Stimulated activated CD8-positive, alpha-beta memory T cell treated with anti-CD3 and anti-CD28 coated beads, Interleukin-12 subunit alpha, Interleukin-12 subunit beta, amount 100 ng/mL, for 24 hours (primary cell): ENCODE results near the gene SAP30BP.

Experiments used
- DNase-seq: peaks from one replicate; pipeline ENCODE4 v3.0.0-alpha.2; 2020; ENCODE audit errors: extremely low read depth

Gene SAP30BP

DNA sequence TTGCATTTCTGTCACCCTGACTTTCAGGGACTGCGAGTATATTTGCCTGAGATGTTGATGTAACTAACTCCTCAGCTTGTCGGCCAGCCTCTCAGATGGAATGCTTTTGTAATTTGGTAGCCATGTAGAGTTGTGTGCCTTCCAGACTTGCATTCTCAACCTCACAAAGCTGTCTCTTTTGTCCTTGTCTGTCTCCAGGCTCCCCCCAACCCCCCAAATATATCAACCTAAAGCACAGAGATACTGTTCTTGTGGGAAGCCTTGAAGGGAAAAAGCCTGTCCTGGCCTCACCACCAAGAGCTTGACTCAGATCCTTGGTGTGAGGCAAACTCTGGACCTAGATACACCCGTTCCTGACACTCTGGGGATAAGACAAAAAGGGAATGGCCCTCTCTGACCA is 18.4 kb downstream of the SAP30BP start:
- no peak for DNase-seq

DNA sequence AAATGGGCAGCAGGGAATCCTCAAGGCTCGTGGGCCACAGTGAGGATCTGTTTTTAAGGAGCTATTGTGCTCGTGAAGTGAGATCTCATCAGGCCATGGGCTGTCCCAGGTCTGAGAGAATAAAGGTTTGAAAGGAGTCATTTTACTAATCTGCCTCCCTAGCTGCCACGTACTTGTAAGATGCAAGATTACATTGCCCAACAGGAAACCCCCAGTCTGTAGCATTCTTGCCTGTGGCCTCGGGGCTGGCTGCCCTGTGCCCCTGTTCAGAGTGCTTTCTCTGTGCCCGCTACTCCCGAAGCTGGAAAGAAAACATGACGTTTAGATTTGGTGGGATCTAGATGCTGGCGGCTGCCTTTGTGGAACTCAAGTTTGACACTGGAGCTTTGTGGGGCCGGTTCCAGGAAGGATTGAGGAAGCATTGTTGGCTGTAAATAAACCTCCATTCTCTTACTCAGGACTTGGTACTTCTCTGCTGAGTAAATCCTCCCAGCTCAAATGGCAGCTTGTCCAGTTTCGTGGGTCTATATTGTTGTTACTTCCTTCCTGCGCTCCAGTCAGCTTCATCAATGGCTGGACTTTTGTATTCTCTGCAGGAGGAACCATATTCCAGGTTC is 21.2 kb downstream of the SAP30BP start:
- DNase-seq: no peak

DNA sequence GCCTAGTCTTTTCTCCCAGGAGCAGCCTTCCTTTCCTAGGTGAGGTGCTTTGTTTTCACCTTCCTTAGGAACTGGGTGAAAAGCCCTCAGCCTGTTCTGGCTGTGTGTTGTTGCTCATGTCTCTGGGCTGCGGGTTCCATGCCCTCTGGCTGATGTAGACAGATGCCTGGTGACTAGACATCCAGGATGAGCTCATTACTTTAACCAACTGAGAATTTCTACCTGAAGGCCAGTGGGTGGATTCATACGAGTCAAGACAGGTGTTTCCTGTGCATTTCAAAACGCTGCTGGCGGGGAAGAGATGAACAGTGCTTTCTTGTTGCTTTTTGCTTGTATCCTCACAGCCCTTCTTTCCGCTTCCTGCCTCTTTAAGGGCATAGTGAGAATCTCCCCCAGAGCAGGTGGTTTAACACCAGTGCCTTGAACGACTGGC is 22.3 kb downstream of the SAP30BP start:
- DNase-seq: no peak

DNA sequence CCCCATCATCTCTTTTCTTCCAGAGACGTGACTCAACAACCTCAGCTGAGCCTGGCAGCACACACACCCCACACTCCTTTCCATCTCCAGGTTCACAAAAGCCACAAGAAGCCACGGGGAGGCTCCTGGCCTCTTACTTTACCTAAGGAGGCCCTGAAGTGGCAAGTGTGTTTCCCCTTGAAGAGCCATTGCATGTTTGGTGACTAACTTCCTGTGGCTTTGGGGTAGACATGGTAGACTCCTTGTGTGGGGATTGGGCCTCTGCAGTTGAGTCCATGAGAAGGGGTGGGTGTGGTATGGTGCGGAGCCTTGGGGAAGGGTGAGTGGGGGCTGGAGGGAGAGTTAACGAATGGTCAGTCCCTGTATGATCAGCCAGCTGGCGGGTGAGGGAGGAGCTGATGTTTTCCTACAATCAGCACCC is 24.2 kb downstream of the SAP30BP start:
- DNase-seq: no peak

DNA sequence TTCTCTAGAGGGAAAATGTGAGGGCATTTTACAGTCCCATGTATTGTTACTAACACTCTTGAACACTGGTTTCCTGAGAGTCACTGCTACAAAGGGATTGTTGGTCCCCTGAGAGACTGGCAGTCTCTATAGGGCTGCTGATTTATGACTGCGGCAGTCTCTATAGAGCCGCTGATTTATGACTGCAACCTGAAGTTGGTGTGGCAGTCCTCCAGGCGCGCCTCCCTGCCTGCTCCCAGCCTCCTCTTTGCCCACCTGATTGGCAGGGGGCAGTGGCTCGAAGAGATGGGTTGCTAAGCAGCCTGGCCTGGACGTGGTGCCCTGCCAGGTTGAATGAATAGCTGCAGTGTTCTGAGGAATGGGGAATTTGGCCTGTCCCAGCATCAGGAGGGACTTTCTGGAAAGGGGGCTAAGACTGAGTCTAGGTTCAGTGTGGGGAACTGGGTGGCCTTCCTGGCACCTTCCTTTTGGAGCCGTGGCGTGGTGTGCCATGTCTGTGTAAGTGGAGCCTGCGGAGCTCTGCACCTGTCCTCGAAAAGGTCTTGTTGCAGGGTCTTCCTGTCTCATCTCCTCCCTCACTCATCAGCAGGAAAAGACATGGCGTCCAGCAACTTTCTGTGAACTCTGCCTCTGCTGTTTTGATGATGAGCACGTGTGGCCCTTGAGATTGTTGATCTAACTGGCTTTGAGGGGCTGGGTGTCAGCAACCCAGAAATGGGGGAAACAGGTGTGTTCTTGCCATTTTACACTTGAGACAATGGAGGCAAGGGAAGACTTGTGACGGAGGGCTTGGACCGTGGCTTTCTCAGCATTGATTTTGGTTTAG is 24.9 kb downstream of the SAP30BP start:
- DNase-seq: no peak

DNA sequence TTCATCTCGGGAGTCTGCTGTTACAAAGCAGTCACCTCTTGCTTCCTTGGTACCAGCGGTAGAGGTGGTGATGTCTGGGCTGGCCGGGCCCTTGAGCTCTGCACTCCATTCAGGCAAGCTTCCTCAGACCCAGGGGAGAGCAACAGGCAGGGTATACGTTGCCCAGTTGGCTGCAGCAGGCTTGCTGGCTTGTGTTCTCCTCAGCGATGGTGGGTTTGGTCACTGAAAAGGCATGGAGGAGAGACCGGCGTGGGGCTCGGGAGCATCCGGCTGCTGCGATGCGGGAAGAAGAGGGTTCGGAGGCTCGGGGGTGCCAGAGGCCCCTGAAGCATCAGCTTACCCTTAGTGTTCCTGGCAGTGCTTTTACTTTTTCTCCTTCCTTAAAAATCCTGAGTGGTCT is 25.8 kb downstream of the SAP30BP start:
- DNase-seq: no peak

DNA sequence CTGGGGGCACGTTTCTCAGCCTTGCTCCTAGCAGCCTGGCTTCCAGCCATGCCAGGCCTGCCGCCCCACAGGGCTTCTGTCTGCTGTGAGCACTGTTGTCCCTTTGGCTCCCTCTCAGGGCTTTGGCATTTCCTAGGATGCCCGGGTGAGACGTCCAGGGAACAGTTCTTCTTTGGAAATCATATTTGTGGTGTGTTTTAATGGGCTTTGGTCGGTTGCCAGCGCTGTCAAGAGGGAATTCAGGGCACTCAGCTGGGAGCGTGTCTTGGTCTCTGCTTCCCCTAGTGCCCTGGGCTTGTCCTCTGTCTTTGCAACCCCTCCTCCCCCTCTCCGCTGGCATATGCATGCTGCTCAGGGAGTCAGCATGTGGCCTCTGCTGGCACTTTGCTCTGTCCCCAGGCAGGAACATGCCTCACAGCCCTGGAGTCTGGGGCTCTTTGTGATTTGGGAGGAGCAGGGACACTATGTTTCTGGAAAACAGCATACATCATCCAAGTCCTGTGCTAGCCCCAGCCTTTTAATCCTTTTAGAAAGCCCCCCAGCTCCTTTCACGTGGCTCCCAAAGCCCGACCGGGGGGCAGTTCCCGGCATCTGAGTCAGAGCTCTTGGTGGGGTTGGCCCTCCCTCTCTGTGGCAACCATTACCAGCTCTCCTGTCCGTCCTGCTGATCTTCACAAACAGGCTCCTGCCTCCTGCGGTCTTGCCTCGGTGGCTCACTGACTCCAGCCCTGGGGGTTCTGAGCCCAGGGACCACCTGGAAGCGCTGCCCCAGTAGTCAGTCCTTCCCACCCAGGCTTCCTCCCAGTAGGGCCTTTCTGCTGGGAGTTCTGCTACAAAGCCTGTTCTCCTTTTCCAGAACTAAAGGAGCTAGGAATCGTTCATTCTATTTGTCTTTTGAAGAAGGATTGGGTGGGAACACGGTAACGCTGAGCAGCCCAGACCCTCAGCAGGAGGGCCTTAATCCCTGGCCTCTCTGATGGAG is 26.7 kb downstream of the SAP30BP start:
- DNase-seq: no peak

DNA sequence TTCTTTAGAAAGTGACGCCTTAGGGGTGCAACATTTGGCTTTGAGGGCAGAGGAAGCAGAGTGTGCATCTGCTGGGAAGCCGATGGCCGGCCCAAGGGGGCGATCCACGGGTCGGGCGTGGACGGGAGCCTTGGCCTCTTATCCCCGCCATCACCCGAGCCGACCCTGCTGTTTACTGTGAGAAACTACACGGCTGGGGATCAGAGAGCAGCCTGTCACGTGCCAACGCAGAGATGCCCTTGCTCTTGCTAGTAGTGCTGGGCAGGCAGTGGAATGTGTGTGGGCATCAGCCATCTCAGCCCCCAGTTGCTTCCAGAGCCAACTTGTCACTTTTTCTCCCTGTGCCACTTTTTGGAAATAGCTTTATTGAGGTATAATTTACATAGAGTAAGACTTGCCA is 27.4 kb downstream of the SAP30BP start:
- no peak for DNase-seq

DNA sequence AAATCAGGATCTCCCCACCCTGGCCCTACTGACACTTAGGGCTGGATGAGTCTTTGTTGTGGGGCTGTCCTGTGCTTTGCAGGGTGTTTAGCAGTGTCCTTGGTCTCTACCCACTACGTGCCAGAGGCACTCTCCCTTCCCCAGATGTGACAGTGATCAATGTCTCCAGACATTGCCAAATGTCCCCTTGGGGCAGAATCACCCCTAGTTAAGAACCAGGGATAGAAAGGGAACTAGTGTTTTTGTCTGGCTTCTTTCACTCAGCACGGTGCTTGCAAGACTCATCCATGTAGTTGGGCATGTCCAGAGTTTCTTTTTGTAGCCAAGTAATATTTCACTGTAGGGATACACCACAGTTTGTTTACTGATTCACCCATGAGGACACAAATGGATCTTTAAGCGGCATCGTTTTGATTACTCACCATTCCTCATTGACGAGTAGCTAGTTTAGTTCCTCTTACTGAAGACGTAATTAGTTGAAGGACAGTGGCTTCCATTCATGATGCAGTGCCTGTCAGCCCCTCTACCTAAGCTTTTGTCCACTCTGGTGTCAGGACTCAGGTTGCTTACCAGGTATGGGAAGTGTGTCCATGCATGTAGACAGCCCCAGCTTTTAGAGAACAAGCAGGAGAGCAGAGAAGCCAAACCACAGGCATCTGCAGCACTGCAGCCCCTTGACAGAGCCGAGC is 28.1 kb downstream of the SAP30BP start:
- DNase-seq: no peak

DNA sequence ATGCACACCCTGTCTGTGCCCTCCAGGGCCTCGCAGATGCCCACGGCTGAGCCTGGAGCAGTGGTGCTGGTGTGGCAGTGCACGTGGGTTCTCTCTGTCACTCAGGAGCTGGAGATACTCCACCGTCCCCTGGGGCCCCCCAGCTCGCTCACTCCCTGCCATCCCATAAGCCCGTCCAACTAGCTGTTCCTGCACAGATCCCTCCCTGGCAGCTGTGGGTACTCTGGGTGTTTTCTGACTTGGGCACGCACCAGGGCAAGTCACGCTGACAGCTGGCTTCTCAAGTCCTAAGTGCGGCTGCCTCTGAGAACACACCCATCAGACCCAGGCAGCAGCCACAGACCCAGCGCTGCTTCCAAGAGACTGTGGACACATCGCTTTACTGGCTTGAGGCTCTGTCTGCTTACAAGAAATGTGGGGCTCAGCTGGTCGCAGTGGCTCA is 28.7 kb downstream of the SAP30BP start:
- no peak for DNase-seq

DNA sequence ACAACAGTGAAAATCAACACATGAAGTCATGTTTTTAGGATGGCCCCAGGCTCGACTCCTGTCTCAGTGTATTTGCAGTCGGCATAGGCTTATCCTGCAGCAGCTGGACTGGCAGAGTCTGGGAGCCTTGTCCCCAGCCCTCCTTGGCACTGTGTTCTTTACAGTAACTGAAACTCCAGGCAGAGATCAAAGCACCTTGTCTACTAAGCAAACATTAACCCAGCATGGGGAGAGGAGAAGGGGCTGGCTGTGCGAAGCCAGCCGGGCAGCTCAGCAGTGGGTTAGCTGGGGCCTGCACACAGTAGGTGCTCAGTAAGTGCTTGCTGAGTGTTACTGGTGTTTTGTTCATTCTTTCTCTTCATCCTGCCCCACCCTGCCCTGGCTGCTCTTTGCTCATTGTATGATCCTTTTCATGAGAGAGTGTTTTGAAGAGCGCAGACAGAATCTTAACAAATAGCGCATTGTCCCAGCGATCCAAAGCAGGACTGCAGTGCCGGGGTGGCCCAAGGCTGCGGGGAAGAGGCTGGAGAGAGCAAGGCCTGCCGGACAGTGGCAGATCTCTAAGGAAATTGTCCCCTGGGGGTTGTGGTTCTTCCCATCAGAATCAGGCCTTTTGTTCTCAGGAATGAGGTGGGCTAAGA is 30.6 kb downstream of the SAP30BP start:
- DNase-seq: no peak

DNA sequence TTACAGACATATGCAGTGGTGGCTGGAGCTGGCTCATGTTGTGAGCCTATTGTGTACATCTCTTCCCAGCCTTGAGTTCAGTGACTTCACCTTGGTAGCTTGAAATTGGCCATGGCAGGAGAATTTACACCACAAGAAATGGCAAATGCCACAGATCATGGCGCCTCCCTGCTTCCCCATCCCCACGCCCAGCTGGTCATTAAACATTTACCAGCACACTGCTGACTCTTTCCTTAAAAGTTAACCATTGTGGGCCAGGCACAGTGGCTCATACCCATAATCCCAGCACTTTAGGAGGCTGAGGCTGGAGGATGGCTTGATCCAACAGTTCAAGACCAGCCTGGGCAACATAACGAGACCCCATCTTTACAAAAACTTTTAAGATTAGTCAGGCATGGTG is 31.5 kb downstream of the SAP30BP start:
- no peak for DNase-seq

DNA sequence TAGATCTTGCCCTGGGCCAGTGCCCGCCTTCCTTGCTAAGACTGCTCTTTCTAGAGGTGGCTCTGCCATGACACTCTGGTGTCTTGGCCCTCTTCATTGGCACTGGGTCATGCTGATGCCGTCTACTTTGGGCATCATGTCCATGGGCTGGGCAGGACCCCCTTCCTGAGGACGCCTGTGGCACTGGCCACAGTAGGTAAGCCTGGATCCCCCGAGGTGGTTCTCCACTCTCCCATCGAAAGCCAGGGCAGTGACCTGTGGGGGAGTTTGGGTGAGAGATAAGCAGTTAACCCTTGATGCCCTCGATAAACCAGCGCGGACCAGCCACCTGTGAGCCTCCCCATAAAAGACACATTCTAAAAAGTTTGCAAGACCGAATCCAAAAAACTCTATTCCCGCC is 34.1 kb downstream of the SAP30BP start:
- no peak for DNase-seq

DNA sequence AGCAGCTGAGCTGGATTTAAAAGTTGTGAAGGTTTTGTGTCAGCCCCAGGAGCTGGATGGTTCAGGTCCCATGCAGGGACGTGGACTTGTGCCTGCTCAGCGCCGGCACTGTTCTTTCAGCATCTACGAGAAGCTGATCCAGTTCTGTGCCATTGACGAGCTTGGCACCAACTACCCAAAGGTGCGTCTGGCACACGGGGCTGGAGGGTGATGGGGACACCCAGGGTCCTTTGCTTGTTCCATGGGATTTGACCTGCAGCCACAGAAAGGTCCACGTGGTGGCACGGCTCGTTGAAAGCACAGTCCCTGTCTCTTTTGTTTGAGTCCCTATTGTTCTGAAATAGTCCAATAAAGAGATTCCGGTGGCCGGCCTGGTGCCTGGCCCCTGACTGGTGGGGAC is 36.1 kb downstream of the SAP30BP start:
- DNase-seq: no peak

DNA sequence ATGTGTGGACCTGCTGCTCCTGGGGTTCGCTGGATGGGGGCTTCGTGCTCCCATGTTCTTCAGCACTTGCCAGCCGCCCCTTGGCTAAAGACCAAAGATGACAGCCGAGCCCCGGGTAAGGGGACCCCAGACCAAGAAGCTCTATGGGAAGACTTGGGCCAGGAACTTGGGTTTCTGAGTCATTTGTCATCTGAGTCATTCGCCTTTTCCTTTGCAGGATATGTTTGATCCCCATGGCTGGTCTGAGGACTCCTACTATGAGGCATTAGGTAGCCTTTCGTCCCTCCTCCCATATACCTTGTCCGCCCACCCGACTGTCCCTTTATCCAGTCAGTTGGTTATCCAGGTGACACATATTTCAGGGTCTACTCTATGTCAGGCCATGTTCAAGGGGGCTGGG is 36.5 kb downstream of the SAP30BP start:
- DNase-seq: no peak

DNA sequence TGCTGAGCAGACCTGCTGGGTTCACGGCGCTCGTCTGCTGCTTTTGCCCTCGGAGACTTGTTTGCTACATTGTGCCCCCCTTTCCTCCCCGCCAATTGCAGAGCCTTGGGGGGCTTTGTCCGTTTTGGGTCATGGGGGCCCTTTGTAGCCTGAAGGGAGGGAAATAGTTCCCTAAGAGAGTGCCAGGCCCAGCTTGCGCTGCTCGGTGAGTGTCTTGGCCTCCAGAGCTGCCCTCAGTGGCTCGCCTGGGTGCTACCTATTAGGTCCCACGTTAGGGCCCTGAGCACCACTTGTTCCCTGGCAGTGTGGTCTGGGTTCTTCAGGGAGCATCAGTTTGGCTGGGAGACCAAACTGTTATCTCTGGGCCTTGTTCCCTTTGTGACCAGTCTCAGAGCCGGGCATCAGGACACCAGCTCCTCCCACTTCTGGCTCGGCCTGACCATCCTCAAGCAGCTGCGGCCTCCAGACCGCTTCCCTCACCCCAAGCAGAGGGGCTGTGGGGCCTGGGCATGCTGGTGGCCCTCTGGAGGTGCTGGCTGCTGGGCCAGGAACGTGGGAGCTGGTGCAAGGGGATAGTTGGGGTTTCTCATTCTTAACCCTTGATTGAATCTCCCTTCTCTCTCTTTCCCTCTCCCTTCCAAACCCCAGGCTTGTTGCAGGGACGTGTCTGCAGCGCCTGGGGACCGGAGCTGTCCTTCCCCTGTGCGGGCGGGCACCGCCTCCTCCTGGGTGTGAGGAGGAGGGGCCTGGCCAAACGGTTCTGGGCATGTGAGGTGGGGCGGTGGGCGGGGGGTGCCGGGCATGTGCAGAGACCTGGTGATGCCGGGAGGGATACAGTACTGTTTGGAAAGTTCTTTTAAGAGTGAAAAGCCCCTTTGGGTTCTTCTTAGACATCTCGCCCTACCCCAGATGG is 38.1 kb downstream of the SAP30BP start:
- no peak for DNase-seq

DNA sequence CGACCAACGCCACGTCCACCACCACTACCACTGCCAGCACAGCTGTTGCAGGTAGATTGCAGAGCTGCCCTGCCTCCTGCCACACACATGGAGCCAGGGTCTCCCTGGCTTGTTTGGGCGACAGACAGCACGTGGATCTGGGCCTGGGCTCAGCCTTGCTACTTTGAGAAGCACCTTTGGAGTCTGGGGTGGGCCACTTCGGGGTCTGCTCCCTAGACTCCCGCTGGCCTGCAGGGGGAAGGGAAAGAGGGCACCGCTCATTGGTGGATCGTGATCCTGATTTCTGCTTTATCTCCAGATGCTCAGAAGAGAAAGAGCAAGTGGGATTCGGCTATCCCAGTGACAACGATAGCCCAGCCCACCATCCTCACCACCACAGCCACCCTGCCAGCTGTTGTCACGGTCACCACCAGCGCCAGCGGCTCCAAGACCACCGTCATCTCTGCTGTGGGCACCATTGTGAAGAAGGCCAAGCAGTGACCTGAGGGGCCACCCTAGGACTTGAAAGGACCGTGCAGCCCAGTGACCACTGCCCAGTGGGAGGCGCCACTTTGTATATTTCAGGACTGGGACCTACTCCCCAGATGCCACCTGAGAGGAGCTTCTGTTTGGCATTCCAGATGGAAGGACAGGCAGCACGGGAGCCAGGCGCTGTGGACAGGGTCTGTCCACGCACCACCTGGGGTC is 39.0 kb downstream of the SAP30BP start:
- DNase-seq: no peak

DNA sequence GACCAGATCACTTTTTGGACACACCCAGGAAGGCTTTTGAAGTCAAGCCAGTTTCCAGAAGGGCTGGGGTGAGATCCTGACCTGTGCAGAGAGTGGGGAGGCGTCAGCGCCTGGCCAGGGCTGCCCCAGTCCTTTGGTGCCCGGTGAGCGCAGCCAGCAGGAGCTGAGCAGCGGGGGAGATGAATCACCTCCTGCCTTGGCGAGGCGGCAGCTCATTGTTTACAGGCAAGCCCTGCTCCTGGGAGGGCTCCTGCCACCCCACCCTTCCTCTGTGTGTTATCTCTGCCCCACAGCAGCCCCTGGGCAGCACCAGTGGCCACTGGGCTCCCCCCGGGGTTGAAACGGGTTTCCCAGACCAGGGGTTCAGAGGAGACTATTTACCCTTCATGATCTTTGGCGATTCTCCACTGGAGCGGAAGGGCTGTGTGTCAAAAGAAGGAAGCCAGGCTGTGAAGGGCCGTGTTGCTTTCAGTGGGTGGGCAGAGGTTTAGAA is 40.0 kb downstream of the SAP30BP start:
- no peak for DNase-seq

DNA sequence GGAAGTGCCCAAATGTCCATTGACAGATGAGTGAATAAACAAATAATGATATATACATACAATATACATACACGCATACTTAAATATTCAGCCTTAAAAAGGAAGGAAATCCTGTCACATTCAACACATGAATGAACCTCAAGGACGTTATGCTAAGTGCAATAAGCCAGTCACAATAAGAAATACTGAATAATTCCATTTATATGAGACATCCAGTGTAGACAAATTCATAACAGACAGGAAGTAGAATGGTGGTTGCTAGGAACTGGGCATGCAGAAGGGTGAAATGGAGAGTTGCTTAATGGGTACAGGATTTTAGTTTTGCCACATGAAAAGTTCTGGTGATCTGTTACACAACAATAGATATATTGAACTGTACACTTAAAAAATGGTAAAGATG is 45.3 kb downstream of the SAP30BP start:
- no peak for DNase-seq
